ENCODE data around the gene GPAT3.

DNA sequence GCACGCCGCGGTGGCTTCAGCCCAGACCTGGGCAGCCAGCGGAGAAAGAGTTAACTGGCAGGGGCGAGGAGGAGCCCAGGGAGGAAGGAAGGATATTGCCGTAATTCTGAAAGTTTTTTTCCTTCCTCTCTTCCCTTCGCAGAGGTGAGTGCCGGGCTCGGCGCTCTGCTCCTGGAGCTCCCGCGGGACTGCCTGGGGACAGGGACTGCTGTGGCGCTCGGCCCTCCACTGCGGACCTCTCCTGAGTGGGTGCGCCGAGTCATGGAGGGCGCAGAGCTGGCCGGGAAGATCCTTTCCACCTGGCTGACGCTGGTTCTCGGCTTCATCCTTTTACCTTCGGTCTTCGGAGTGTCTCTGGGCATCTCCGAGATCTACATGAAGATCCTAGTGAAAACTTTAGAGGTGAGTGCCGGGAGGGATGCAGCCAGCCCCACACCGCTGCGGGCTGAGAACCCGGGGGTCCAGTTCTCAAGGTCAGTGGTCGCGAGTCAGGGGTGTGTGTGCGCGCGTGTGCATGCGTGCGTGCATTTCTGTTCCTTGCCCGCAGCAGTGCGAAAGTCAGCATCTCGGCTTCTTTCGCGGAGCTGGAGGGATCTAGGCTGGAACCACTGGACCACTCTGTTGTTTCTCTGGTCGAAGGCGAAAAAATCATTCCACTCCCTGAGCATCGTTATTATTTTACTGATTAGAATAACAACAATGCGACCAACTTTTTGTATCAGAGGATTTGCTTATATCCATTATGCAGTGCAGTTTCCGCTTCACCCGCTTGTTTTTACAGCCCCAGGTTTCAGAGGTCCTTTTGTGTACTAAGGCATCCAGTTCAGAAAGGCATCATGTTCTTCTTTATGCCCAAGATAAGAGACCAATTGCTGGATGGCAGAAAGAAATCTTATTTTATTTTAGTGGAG lies 709 bp downstream of the GPAT3 start:
- TF ChIP-seq, protein P1, sequence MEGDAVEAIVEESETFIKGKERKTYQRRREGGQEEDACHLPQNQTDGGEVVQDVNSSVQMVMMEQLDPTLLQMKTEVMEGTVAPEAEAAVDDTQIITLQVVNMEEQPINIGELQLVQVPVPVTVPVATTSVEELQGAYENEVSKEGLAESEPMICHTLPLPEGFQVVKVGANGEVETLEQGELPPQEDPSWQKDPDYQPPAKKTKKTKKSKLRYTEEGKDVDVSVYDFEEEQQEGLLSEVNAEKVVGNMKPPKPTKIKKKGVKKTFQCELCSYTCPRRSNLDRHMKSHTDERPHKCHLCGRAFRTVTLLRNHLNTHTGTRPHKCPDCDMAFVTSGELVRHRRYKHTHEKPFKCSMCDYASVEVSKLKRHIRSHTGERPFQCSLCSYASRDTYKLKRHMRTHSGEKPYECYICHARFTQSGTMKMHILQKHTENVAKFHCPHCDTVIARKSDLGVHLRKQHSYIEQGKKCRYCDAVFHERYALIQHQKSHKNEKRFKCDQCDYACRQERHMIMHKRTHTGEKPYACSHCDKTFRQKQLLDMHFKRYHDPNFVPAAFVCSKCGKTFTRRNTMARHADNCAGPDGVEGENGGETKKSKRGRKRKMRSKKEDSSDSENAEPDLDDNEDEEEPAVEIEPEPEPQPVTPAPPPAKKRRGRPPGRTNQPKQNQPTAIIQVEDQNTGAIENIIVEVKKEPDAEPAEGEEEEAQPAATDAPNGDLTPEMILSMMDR (IDR thresholded peaks at IDR 0.05) = no peak
- peak in 1 of 2 donors; percentile 48 for TF ChIP-seq POLR2A (IDR thresholded peaks at IDR 0.05)
